ENCODE results near the gene VAV1.

DNA sequence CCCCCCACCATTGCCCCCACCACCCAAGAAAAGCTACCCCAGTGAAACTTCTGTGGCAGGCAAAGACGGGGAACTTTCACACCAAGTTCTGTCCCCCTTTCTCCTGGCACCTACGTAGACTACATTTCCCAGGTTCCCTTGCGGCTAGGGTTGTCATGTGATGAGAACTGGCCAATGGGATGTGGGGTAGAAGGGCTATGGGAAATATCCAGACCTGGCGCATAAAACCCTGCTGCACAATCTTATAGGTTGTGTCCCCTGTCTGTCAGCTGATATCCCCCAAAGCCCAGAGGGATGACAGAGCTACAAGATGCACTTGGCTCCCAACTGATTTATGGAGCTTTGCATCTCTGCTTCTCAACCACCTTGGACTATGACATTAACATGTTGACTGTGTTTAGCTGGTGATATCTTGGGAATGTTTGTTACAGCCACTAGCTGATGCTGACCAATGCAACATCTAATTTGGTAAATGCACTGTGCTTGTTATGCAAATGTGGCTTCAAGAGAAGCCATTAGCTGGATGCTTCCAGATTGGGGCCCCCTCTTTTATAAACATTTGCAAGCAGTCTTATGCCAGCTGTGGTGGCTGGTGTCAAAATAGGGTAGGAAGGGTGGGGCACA is 11.3 kb upstream of the VAV1 start:
- TF ChIP-seq, protein P1, sequence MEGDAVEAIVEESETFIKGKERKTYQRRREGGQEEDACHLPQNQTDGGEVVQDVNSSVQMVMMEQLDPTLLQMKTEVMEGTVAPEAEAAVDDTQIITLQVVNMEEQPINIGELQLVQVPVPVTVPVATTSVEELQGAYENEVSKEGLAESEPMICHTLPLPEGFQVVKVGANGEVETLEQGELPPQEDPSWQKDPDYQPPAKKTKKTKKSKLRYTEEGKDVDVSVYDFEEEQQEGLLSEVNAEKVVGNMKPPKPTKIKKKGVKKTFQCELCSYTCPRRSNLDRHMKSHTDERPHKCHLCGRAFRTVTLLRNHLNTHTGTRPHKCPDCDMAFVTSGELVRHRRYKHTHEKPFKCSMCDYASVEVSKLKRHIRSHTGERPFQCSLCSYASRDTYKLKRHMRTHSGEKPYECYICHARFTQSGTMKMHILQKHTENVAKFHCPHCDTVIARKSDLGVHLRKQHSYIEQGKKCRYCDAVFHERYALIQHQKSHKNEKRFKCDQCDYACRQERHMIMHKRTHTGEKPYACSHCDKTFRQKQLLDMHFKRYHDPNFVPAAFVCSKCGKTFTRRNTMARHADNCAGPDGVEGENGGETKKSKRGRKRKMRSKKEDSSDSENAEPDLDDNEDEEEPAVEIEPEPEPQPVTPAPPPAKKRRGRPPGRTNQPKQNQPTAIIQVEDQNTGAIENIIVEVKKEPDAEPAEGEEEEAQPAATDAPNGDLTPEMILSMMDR (IDR thresholded peaks at IDR 0.05; ENCODE audit: borderline replicate concordance, extremely low read depth, low read length, poor library complexity, severe bottlenecking) = no peak
- no peak for TF ChIP-seq EZH2 (IDR thresholded peaks at IDR 0.05; ENCODE audit: borderline replicate concordance, low read depth, low read length, severe bottlenecking)

Data from DND-41 (cell line).